ENCODE results near the gene CFAP410.

CFAP410 gene

DNA sequence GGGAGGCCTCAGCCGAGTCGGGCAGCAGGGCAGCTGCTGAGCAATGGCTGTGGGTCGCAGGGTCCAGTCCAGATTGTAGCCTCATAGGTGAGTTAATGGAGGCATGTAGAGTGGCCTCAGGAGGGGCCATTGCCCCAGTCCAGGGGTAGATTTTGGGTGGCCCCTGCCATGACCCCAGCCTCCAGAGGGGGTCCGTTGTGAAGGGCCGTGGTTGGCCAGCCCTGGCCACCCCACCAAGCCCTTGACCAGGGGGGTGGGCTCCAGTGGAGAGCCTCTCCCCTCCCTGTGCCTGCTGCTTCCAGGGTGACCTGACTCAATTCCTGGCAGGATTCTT lies 40.3 kb upstream of the CFAP410 start:
- TF ChIP-seq, protein P1, sequence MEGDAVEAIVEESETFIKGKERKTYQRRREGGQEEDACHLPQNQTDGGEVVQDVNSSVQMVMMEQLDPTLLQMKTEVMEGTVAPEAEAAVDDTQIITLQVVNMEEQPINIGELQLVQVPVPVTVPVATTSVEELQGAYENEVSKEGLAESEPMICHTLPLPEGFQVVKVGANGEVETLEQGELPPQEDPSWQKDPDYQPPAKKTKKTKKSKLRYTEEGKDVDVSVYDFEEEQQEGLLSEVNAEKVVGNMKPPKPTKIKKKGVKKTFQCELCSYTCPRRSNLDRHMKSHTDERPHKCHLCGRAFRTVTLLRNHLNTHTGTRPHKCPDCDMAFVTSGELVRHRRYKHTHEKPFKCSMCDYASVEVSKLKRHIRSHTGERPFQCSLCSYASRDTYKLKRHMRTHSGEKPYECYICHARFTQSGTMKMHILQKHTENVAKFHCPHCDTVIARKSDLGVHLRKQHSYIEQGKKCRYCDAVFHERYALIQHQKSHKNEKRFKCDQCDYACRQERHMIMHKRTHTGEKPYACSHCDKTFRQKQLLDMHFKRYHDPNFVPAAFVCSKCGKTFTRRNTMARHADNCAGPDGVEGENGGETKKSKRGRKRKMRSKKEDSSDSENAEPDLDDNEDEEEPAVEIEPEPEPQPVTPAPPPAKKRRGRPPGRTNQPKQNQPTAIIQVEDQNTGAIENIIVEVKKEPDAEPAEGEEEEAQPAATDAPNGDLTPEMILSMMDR (IDR thresholded peaks at IDR 0.05) = no peak

DNA sequence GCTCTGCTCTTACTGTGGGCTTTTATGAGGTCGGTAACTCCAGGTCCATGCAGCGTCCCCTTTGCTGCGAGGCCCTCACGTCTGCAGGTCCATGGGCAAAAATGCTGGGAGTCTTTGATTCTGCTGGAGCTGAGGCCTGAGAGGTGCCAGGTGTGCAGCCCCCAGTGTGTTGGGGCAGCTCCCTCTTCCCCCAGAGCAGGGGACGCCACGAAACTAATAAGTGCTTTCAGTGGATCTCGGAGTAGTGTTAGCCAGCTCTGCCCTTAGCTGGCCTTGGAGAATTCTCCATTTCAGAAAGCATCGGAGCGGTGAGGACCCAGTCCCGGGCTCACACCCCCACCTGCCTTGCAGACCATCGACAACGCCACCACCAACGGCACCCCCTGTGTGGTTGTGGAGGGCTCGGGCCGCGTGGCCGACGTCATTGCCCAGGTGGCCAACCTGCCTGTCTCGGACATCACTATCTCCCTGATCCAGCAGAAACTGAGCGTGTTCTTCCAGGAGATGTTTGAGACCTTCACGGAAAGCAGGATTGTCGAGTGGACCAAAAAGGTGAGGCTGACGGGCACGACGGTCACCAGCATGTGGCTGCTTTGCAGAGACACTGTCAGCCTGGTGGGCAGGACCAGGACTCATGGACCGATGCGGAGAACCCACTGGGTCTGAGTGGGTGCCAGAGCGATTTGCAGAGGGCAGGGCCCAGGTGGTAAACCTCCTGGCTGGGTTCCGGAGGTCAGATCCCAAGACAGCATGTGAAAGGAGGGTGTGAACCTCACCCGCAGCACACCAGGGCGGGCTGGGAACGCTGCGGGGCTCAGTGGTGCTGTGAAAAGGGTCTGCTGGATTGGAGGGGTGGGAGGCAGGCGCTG lies 39.7 kb upstream of the CFAP410 start:
- TF ChIP-seq, protein P1 (IDR thresholded peaks at IDR 0.05) = no peak

DNA sequence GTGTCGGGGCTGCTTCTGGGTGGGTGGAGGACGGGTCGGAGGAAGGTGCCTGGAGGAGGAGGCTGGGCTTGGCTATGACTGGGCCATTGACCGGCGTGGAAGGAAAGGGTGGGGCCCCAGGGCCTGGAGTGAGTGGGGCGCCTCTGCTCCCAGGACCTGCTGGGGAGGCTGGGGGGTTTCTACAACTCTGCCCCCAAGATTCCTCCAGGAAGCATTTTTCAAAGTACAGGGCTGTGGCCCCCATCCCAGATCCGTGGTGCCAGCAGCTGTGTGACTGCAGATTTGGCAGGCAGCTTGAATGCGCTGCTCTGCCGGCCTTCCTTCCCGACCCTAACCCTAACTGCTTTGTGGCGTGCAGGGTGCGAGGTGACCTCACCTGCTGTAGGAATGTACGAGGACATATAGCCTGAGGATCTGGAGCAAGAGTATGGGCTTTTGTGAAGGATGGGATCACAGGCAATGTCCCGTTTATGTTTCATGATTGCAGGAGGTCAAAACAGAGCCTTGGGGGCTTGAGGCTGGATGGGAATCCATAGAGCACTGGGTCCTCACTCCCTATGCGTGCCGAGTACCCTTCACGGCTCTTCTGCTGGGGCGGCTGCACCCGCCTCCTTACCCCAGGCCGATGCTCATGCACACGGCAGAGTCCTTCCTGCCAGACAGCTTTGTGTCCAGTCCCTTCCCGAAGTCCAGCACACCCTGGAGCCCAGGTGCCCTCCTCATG lies 38.9 kb upstream of the CFAP410 start:
- TF ChIP-seq, protein P1 (IDR thresholded peaks at IDR 0.05) = no peak

DNA sequence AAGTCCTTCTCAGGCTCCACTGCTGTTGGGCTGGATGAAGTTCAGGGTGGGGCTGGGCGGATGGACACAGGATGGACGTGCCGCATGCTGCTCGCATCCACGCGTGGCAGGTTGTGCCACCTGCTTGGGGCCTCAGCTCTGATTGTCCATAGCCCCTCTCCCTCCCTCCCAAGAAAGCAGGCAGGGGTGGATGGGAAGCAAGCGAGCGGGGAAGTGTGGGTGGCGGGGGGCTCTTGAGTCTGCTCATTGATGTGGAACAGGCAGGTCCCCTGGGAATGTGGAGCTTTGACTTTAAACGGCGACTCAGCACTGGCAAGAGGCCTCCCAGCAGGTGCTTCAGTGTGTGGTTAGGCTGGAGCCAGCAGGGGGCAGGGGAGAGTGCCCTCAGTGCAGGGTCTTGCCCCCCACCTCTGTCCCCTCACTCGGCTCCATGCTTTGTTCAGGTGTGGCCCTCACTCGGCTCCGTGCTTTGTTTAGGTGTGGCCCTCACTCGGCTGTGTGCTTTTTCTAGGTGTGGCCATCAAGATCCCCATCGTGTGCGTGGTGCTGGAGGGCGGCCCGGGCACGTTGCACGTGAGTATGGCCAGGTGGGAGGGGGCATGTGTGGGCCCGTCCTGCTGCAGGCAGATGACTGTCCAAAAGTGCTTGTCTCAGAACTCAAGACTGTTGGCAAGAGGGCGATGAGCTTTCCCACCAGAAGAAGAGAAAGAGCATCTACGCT lies 38.2 kb upstream of the CFAP410 start:
- TF ChIP-seq, protein P1 (IDR thresholded peaks at IDR 0.05) = 0 out of 2 replicates have a peak, but pooled peaks have one; percentile 10

DNA sequence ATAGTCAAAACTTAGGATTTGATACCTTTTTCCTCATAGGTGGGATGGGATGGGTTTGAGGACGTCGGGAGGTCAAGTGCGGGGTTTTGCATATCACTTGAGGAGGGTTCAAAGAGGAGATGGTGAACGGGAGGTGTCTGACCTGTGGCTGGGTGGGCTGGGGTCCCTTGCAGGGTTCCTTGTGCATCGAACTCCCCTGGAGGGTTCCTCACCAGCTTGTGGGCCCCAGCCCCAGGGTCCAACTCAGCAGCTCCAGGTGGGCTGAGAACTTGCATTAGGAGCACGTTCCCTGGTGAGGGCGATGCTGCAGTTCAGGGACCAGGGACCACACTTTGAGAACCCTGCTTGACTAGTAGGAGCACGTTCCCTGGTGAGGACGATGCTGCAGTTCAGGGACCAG lies 37.4 kb upstream of the CFAP410 start:
- TF ChIP-seq, protein P1 (IDR thresholded peaks at IDR 0.05) = no peak

DNA sequence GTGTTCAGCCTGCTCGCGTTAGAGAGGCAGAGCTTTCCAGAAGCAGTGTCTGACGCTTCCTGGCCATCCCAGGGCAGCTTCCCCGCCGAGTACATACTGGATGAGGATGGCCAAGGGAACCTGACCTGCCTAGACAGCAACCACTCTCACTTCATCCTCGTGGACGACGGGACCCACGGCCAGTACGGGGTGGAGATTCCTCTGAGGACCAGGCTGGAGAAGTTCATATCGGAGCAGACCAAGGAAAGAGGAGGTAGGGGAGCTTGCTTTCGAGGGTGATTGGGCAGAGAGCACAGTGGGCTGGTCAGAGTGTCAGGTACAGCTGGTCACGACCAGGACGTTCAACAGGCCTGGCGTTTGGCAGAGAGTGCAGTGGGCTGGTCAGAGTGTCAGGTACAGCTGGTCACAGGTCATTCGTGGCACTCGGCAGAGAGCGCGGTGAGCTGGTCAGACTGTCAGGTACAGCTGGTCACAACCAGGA lies 36.6 kb upstream of the CFAP410 start:
- TF ChIP-seq, protein P1 (IDR thresholded peaks at IDR 0.05) = no peak

DNA sequence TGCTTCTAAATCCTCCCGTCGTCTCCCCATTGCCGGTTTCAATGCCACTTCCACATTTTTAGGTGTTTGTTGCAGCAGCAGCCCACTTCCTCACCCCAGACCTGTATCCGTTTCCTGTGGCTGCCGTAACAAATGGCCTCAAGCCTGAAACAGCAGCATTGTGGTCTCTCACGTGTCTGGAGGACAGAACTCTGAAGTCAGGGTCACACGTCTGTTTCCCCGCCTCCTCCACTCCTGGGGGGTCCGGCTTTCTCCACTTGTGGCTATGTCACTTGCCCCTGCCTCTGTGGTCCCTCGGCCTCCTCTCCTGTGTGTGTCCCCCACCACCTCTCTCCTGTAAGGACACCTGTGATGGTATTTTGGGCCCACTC lies 36.1 kb upstream of the CFAP410 start:
- TF ChIP-seq, protein P1 (IDR thresholded peaks at IDR 0.05) = no peak

All from LNCAP (cell line).